Fibroblast of pulmonary artery (primary cell): ENCODE results near the gene CNTNAP2.

Experiments used
- DNase-seq: peaks from one replicate; pipeline ENCODE4 v3.0.0-alpha.2; 2010; ENCODE audit warnings: low read depth
- H3K4me3 ChIP-seq: replicated peaks from 2 replicates; pipeline ENCODE4 v1.5.1; 2011; ENCODE audit warnings: low read depth, mild to moderate bottlenecking, control low read depth, low read length, moderate library complexity
- CTCF ChIP-seq: IDR thresholded peaks from 2 replicates; pipeline ENCODE4 v1.5.1; 2011; ENCODE audit warnings: mild to moderate bottlenecking, control low read depth, low read length, inconsistent platforms; ENCODE audit errors: missing control alignments

CNTNAP2 gene

DNA sequence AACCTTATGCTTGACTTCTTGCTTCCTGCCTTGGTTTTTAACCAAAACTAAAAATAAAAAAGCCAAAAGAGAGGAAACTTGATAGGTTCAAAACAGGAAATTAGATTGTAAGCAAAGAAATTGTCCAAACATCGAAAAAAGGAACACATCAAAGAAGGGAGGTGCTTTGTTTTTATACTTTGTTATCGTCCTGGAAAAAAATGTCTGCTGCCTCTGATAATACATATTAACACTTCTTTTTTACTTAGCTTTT, 2187.4 kb downstream of the CNTNAP2 start:
- no peak for DNase-seq
- H3K4me3 ChIP-seq = no peak overlapping the region
- no peak for TF ChIP-seq CTCF

- DNase-seq = no peak
- no peak for TF ChIP-seq CTCF
- no peak overlapping the region for H3K4me3 ChIP-seq
Measured at GRCh38 chr7:148304456-148304855, 2187.9 kb downstream of the CNTNAP2 start.

DNA sequence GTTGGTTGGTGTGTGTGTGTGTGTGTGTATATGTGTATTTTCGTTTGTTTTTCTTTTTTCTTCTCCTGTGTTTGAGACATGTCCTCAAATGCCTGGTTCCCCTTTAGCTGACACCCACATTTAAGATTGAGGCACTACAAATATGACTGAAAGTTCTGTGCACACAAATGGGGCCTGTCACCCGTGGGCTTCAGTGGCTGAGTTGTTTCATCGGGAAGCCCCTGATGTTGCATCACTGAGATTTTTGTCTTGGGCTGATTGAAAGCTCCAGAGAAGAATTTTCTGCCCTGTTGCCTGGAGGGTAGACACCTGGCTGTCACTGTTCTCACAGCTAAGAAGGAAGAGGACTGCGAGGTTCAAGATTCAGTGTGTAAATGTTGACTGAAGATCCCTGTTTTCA, 2190.2 kb downstream of the CNTNAP2 start:
- H3K4me3 ChIP-seq = no peak overlapping the region
- TF ChIP-seq CTCF = no peak
- DNase-seq = no peak

- no peak for DNase-seq
- TF ChIP-seq CTCF = no peak
- H3K4me3 ChIP-seq = no peak overlapping the region
Measured at GRCh38 chr7:148318102-148318811, 2201.7 kb downstream of the CNTNAP2 start.

DNA sequence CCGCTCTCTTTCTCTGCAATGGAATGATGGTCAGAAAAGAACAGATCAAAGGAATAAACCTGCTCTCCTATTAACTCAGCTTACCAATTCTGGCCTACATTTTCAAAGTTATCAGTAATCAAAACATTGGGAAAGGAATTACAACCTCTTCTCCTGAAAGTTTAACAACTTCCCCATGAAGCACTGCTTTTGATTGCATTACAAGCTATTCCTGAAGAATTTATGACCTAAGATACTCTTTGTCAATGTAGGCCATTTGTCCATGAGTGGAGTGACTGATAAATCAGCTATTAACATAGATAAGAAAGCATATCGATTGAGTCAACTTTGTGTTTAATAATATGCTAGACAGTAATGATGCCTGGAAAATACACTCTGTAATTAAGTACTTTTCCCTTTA, 2202.2 kb downstream of the CNTNAP2 start:
- no peak for TF ChIP-seq CTCF
- H3K4me3 ChIP-seq = no peak overlapping the region
- no peak for DNase-seq

DNA sequence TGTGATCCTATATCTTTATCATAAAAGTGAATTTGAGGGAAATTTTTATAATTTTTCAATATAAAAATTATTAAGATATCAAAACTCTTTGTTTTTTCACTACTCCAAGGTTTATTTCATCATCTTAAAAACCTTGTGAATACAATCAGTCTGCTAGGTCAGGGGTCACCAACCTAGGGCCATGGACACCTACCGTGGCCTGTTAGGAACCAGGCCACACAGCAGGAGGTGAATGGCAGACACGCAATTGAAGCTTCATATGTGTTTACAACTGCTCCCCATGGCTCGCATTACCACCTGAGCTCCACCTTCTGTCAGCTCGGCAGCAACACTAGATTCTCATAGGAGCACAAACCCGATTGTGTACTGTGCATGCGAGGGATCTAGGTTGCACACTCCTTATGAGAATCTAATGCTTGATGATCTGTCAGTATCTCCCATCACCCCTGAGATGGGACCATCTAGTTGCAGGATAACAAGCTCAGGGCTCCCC, 2202.8 kb downstream of the CNTNAP2 start:
- no peak overlapping the region for H3K4me3 ChIP-seq

More for the DNA sequence above, 2202.8 kb downstream of the CNTNAP2 start:
- TF ChIP-seq CTCF = no peak
- DNase-seq = no peak
